Liver (tissue), 9 donors: ENCODE measurements around the gene DDX54. TPM values are rescaled to one million over a fixed set of nuclear protein-coding genes. Genes with fewer than 3 reads are reported as not detected.

ENCODE experiments used
- DNase-seq: peaks from one replicate; pipeline ENCODE4 v3.0.0-alpha.2; 2017; ENCODE audit warnings: low spot score
- H3K27ac ChIP-seq, 2 donors: one replicate each; pipeline ENCODE4 v1.7.0; 2013; ENCODE audit warnings: inconsistent platforms in 2 of 2, low read length in 2 of 2, control low read depth in 1 of 2, low read depth in 1 of 2, mild to moderate bottlenecking in 1 of 2
- H3K27me3 ChIP-seq, 4 donors: one replicate each; pipeline versions ENCODE4 v1.6.1 to v1.7.0; 2013; ENCODE audit warnings: low read length in 3 of 4, inconsistent platforms in 1 of 4, mild to moderate bottlenecking in 1 of 4, moderate library complexity in 1 of 4; ENCODE audit not compliant: control insufficient read depth in 4 of 4, insufficient read depth in 4 of 4
- H3K36me3 ChIP-seq, 4 donors: one replicate each; pipeline versions ENCODE4 v1.6.1 to v1.7.0; 2013; ENCODE audit warnings: low read length in 3 of 4, mild to moderate bottlenecking in 3 of 4, low read depth in 1 of 4, moderate library complexity in 1 of 4; ENCODE audit not compliant: control insufficient read depth in 4 of 4, insufficient read depth in 3 of 4
- H3K4me1 ChIP-seq, 4 donors: one replicate each; pipeline versions ENCODE4 v1.6.1 to v1.7.0; 2013; ENCODE audit warnings: low read length in 3 of 4, mild to moderate bottlenecking in 3 of 4, moderate library complexity in 1 of 4; ENCODE audit not compliant: control insufficient read depth in 4 of 4, insufficient read depth in 4 of 4
- H3K4me3 ChIP-seq, 3 donors: one replicate each; pipeline versions ENCODE4 v1.6.1 to v1.7.0; 2013; ENCODE audit warnings: low read length in 3 of 3, control low read depth in 1 of 3, low read depth in 1 of 3, mild to moderate bottlenecking in 1 of 3
- H3K9ac ChIP-seq, 2 donors: one replicate each; pipeline ENCODE4 v1.7.0; 2013; ENCODE audit warnings: low read length in 2 of 2, mild to moderate bottlenecking in 2 of 2, moderate library complexity in 2 of 2, control low read depth in 1 of 2, low read depth in 1 of 2
- H3K9me3 ChIP-seq, 4 donors: one replicate each; pipeline versions ENCODE4 v1.6.1 to v1.7.0; 2013; ENCODE audit warnings: low read length in 3 of 4; ENCODE audit not compliant: control insufficient read depth in 4 of 4
- ATF3 ChIP-seq: IDR thresholded peaks from 2 replicates; pipeline ENCODE4 v1.6.1; 2016; ENCODE audit warnings: antibody characterized with exemption
- CTCF ChIP-seq: fragments of 150-350 bp; IDR thresholded peaks from 2 replicates; pipeline ENCODE4 v1.5.1; 2017; ENCODE audit warnings: improper control_type of control experiment, low read depth, low read length; ENCODE audit not compliant: missing input control
- EGR1 ChIP-seq, 2 donors: IDR thresholded peaks; 2 replicates each; pipeline ENCODE4 v1.6.1; 2016 to 2018; ENCODE audit warnings: antibody characterized with exemption in 2 of 2, low read depth in 2 of 2
- FOXA1 ChIP-seq: IDR thresholded peaks from 2 replicates; pipeline ENCODE4 v1.6.1; 2016; ENCODE audit warnings: antibody characterized with exemption
- FOXA2 ChIP-seq: IDR thresholded peaks from 2 replicates; pipeline ENCODE4 v1.6.1; 2016; ENCODE audit warnings: antibody characterized with exemption
- HNF4A ChIP-seq, 2 donors: conservative IDR thresholded peaks; 2 replicates each; pipeline ENCODE4 v1.6.1; 2016; ENCODE audit warnings: antibody characterized with exemption in 2 of 2, mild to moderate bottlenecking in 2 of 2
- MAX ChIP-seq: IDR thresholded peaks from 2 replicates; pipeline ENCODE4 v1.6.1; 2016; ENCODE audit warnings: antibody characterized with exemption
- NR2F2 ChIP-seq: IDR thresholded peaks from 2 replicates; pipeline ENCODE4 v1.6.1; 2016; ENCODE audit warnings: antibody characterized with exemption
- RAD21 ChIP-seq, 2 donors: IDR thresholded peaks; 2 replicates each; pipeline ENCODE4 v1.6.1; 2016; ENCODE audit warnings: antibody characterized with exemption in 2 of 2, mild to moderate bottlenecking in 2 of 2
- REST ChIP-seq: IDR thresholded peaks from 2 replicates; pipeline ENCODE4 v1.6.1; 2016; ENCODE audit warnings: antibody characterized with exemption, mild to moderate bottlenecking
- RXRA ChIP-seq, 2 donors: IDR thresholded peaks; 2 replicates each; pipeline ENCODE4 v1.6.1; 2017 to 2018; ENCODE audit warnings: antibody characterized with exemption in 2 of 2, mild to moderate bottlenecking in 1 of 2
- SP1 ChIP-seq: IDR thresholded peaks from 2 replicates; pipeline ENCODE4 v1.6.1; 2018; ENCODE audit warnings: antibody characterized with exemption, mild to moderate bottlenecking
- TAF1 ChIP-seq: conservative IDR thresholded peaks from 2 replicates; pipeline ENCODE4 v1.6.1; 2016; ENCODE audit warnings: antibody characterized with exemption, mild to moderate bottlenecking
- YY1 ChIP-seq: IDR thresholded peaks from 2 replicates; pipeline ENCODE4 v1.6.1; 2016; ENCODE audit warnings: antibody characterized with exemption, mild to moderate bottlenecking
- WGBS: extraction: QIAGEN DNeasy Blood & Tissue Kit; methylation state at CpG from one replicate; pipeline ENCODE4 v1.1.7; 2013; 5-methylcytosine and 5-hydroxymethylcytosine counted together
- polyA plus RNA-seq, 2 donors: library from polyadenylated mRNA; stranded (reverse) in 1 of 2; unstranded in 1 of 2; fragments of 200-250 nt in 1 of 2; fragments of >200 nt in 1 of 2; fragmentation: Nextera tagmentation in 1 of 2; extraction: Ambion mirVana in 1 of 2; gene quantifications; one replicate each; pipeline versions ENCODE4 v1.2.1 to v1.2.3, GENCODE V29; 2013 to 2015
- total RNA-seq, 2 donors: library from RNA; depleted of rRNA; stranded (reverse); fragments of >200 nt; gene quantifications; one replicate each; pipeline ENCODE4 v1.2.3, GENCODE V29; 2014
- donor health status: healthy.
- donor health status: healthy.
- donor health status: healthy.
- donor health status: healthy.
- donor health status: healthy.

DDX54 gene
- total and polyA plus RNA-seq, 4 donors = 20.2 to 28.4 (median 21.6) TPM

GRCh38 chr12:113146999-113147398 lies 38.3 kb downstream of the DDX54 start:
- Histone ChIP-seq H3K9me3 (no peaks in the 10 kb centered on the region), H3K27ac (no peak overlapping the region), H3K4me3 (no peak overlapping the region), H3K27me3 (peaks cover 0 to 2% (median 0%) of the 10 kb centered on the region in 4 donors), H3K4me1 (no peaks in the 10 kb centered on the region), H3K9ac (no peak overlapping the region), H3K36me3 (no peaks in the 10 kb centered on the region)
- TF ChIP-seq NR2F2 (no peak), ATF3 (no peak), MAX (no peak), RXRA (IDR thresholded peaks at IDR 0.05) (no peak), EGR1 (IDR thresholded peaks at IDR 0.05; ENCODE audit: low read depth in 2 of 2) (no peak), RAD21 (IDR thresholded peaks at IDR 0.05) (no peak)
- DNase-seq = no peak
- WGBS = 85% methylated on average over 2 of the region's 2 CpGs

DNA sequence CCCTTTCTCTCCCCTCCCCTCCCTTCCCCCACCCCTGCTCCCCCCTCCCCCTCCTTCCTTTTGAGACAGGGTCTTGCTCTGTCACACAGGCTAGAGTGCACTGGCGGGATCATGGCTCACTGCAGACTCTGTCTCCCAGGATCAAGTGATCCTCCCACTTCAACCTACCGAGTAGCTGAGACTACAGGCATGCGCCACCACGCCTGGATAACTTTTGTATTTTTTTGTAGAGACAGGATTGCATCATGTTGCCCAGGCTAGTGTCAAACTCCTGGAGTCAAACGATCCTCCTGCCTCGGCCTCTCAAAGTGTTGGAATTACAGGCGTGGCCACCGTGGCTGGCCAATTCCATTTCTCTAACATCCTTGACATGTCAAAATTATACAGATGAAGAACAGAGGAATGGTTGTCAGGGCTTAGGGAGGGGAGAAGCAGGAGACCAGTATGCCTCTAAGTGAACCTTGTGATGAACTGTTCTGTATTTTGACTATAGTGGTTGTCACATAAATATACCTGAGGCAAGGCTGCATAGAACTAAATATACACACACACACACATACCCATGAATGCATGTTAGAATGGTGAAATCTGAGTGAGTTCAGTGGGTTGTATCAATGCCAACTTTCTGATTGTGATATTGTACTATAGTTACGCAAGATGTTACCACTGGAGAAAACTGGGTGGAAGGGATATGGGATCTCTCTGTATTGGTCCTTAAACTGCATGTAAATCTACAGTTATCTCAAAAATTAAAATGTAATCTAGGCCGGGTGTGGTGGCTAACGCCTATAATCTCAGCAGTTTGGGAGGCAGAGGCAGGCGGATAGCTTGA lies 39.3 kb downstream of the DDX54 start:
- TF ChIP-seq FOXA1 (no peak), CTCF (no peak), REST (no peak), NR2F2 (no peak), ATF3 (no peak), HNF4A (conservative IDR thresholded peaks at IDR 0.05) (no peak), RXRA (IDR thresholded peaks at IDR 0.05) (no peak), YY1 (no peak), FOXA2 (no peak), TAF1 (no peak), SP1 (no peak)
- Histone ChIP-seq H3K4me3 (no peak overlapping the region), H3K9me3 (no peaks in the 10 kb centered on the region), H3K36me3 (no peaks in the 10 kb centered on the region), H3K9ac (no peak overlapping the region), H3K27me3 (no peaks in the 10 kb centered on the region), H3K4me1 (no peaks in the 10 kb centered on the region), H3K27ac (no peak overlapping the region)
- 81% methylated on average over 12 of the region's 12 CpGs for WGBS
- no peak for DNase-seq
